GM10266 (cell line): ENCODE results near the gene MRPS21.

Experiments used
- DNase-seq: peaks from one replicate; pipeline ENCODE4 v3.0.0; 2012; ENCODE audit errors: extremely low spot score
- TF ChIP-seq, protein P1 (sequence below): IDR thresholded peaks from 2 replicates; pipeline ENCODE4 v1.5.1; 2012; ENCODE audit warnings: mild to moderate bottlenecking, low read depth; ENCODE audit not compliant: control insufficient read depth, insufficient read depth; ENCODE audit errors: missing control alignments

Gene MRPS21

DNA sequence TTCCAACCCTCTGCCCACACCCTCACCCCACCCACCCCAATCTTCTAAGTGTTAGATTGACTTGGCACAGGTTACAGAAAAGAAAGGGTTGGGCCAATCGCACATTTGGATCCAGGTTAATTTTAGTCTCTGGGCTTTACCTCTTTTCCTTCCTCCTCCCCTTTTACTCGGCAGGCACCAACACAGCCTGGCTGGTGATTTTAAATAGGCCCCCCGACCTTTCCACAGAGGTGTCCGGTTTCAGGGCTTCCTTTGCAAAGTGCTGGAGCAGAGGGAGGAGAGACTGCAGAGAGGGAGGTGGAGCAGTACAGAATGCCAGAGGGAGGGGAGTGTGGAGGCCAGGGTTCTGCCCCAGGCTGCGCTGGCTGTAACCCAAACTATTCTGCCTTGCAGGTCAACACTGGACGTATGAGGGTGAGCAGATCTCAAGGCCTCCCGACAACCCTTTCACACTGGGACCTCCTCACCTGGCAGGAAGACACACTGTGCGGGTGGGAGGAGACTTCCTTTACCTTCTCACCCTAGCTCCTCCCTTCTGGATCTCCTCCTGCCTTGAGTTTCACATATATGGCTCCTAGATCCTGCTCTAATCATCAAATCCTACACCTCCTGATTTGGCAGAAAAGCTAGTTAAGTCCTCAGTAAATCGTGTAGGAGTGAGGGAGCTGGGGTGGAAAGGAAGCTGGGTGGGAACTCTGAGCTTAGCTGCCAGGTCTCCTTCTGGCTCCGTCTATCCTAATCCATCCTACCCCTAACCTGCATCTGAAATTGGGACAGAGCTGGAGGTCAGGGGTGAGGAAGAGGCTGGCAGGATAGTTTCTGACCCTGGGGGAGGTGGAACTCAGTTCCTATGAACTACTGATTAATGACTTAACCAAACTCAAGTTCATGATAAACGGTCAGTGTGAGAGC lies 33.6 kb upstream of the MRPS21 start:
- no peak for DNase-seq
- TF ChIP-seq, protein P1, sequence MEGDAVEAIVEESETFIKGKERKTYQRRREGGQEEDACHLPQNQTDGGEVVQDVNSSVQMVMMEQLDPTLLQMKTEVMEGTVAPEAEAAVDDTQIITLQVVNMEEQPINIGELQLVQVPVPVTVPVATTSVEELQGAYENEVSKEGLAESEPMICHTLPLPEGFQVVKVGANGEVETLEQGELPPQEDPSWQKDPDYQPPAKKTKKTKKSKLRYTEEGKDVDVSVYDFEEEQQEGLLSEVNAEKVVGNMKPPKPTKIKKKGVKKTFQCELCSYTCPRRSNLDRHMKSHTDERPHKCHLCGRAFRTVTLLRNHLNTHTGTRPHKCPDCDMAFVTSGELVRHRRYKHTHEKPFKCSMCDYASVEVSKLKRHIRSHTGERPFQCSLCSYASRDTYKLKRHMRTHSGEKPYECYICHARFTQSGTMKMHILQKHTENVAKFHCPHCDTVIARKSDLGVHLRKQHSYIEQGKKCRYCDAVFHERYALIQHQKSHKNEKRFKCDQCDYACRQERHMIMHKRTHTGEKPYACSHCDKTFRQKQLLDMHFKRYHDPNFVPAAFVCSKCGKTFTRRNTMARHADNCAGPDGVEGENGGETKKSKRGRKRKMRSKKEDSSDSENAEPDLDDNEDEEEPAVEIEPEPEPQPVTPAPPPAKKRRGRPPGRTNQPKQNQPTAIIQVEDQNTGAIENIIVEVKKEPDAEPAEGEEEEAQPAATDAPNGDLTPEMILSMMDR = no peak

DNA sequence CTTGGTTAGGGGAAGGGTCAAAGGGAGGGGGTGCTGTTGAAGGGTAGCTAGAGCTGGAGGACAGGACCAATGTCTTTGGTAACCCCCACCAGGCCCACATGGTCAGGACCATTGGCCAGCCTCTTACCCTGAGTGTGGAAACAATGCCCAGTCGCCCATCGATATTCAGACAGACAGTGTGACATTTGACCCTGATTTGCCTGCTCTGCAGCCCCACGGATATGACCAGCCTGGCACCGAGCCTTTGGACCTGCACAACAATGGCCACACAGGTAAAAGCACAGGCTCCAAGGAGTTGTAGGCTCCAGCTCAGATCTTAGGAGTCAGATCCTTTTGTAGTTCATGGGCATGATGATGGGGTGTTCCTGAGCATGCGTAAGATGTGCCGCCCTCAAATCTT lies 32.3 kb upstream of the MRPS21 start:
- no peak for DNase-seq
- TF ChIP-seq, protein P1 = no peak

DNA sequence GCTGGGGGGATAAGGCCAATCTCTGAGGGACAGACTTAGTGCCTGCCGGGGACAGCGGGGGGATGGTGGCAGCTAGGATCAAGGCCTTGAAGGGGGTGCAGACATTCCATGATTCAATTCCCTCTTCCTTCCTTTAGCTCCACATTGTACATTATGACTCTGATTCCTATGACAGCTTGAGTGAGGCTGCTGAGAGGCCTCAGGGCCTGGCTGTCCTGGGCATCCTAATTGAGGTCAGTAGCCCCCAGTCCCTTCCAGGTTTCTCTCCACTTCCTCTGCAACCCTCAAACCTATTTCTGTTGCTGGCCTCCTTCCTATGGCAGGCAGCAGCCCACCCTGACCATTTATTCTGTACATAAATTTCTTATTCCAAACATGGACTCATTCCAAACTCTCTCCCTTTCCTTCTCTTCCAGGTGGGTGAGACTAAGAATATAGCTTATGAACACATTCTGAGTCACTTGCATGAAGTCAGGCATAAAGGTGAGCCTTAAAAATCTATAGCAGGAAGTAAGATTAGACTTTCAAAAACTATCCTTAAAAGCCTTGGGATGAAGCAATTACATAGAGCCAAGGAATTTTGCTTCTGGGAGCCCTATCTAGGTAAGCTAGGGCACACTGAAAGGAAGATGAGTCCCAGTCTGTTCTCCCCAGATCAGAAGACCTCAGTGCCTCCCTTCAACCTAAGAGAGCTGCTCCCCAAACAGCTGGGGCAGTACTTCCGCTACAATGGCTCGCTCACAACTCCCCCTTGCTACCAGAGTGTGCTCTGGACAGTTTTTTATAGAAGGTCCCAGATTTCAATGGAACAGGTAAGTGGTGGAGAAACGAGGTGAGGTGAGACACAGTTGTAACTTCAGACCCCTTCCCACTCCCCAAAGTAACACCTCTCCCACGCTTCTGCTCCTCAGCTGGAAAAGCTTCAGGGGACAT lies 31.0 kb upstream of the MRPS21 start:
- TF ChIP-seq, protein P1 = no peak
- no peak for DNase-seq

DNA sequence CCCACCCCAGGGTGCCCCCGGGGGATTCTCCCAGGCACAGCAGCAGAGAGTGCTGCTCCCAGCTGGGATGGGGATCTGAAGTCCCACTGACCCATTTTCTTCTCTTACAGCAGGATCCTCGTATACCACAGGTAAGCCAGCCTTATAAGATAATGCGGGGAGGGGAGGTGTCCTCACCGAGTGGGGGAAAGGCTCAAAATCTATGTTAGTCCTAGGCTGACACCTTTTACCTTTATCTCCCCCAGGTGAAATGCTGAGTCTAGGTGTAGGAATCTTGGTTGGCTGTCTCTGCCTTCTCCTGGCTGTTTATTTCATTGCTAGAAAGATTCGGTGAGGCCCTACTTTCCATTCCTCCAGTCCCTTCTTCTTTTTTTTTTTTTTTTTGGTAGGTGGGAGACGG lies 30.1 kb upstream of the MRPS21 start:
- DNase-seq = no peak
- TF ChIP-seq, protein P1 = no peak

DNA sequence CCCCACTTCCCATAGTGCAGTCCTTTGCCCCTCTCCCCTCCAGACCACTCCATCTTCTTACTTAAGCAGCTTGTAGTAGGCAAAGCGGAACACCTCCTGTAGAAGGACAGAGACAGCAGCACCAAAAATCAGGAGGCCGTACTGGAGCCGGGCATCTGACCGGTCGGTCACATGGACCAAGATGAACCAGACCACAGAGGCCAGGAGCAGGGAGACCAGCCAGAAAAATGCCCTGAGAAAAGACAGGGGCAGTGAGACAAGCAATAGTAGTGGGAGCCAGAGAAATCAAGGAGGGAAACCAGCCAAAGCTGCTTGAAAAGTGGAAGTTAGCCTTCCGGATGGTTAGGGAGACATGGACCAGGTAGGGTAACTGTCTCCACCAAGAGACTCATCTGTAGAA lies 25.8 kb upstream of the MRPS21 start:
- DNase-seq = no peak
- TF ChIP-seq, protein P1 = no peak

DNA sequence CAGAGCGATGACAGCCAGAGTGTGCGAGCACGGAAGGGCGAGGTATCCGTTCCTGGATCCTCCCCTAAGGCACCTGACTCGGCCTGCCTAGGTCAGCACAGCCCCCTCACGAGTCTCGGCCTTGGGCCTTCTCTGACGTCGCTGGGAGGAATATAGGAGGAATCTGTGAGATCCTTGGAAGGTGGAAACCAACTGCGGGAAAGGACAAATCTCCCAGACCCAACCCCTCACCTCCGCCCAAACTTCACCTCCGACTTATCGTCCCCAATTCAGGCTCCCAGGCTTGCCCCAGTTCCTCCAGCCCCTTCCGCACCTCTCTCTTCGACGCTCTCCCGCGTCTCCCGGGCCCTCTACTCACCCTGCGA lies 25.3 kb upstream of the MRPS21 start:
- no peak for DNase-seq
- TF ChIP-seq, protein P1 = no peak
